Choroid plexus epithelial cell (primary cell): ENCODE measurements around the gene GRM1.
A peak's percentile ranks its signal among the peaks of the same experiment; 100 is the strongest.

Experiments
- DNase-seq: peaks from one replicate; pipeline ENCODE4 v3.0.0-alpha.2; 2010; ENCODE audit warnings: low read depth
- H3K4me3 ChIP-seq: 2 replicates; pipeline ENCODE4 v1.5.1; 2011; ENCODE audit warnings: low read depth, mild to moderate bottlenecking, control low read depth, low read length, moderate library complexity
- CTCF ChIP-seq: conservative IDR thresholded peaks from 2 replicates; pipeline ENCODE4 v1.5.1; 2011; ENCODE audit warnings: low read depth, mild to moderate bottlenecking, control low read depth, inconsistent platforms, low read length, moderate library complexity

The GRM1 gene

GRCh38 chr6:146028252-146028795 is 538 bp upstream of the GRM1 start:
- no peak for TF ChIP-seq CTCF
- peak overlapping the region; percentile 24 for H3K4me3 ChIP-seq
- DNase-seq = peak; percentile 67

DNA sequence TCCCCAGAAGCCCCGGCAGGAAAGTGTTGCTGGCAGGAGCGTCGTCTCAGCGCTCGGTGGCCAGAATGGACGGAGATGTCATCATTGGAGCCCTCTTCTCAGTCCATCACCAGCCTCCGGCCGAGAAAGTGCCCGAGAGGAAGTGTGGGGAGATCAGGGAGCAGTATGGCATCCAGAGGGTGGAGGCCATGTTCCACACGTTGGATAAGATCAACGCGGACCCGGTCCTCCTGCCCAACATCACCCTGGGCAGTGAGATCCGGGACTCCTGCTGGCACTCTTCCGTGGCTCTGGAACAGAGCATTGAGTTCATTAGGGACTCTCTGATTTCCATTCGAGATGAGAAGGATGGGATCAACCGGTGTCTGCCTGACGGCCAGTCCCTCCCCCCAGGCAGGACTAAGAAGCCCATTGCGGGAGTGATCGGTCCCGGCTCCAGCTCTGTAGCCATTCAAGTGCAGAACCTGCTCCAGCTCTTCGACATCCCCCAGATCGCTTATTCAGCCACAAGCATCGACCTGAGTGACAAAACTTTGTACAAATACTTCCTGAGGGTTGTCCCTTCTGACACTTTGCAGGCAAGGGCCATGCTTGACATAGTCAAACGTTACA is 817 bp downstream of the GRM1 start:
- no peak for TF ChIP-seq CTCF
- H3K4me3 ChIP-seq = no peak overlapping the region
- DNase-seq = no peak

GRCh38 chr6:146032387-146032786 is 3.5 kb downstream of the GRM1 start:
- DNase-seq = no peak
- no peak overlapping the region for H3K4me3 ChIP-seq
- no peak for TF ChIP-seq CTCF

DNA sequence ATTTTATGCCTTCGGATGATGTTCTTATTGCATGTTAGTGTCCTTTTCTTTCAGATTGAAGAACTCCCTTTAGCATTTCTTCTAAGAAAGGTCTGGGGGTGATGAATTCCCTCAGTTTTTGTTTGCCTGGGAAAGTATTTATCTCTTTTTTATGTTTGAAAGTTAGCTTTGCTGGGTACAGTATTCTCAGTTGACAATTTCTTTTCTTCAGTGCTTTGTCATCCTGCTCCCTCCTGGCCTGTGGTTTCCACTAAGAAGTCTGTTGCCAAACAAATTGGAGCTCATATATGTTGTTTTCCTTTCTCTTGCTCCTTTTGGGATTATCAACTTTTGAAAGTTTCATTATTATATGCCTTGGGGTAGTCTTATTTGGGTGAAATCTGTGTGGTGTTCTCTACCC is 11.5 kb downstream of the GRM1 start:
- TF ChIP-seq CTCF = no peak
- H3K4me3 ChIP-seq = no peak overlapping the region
- no peak for DNase-seq

DNA sequence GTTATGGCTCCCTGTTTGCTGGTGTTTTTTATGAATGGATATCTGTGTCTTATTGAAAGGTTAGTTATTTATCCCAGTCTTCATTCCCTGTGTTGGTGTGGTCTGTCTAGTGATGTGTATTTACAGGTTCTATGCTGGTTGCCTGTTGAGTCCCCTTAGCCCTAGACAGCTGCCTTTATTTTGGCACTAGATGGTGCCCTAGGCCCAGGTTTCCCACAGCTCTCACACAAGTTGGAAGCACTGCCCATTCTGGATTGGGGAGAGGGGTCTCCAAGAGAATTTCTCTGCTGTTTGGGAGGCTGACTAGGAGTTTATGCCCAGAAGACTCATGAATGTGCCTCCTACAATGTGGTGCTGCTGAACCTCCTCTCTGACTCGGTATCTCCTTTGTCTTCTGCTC is 12.4 kb downstream of the GRM1 start:
- peak; percentile 67 for TF ChIP-seq CTCF
- H3K4me3 ChIP-seq = no peak overlapping the region
- peak; percentile 49 for DNase-seq

DNA sequence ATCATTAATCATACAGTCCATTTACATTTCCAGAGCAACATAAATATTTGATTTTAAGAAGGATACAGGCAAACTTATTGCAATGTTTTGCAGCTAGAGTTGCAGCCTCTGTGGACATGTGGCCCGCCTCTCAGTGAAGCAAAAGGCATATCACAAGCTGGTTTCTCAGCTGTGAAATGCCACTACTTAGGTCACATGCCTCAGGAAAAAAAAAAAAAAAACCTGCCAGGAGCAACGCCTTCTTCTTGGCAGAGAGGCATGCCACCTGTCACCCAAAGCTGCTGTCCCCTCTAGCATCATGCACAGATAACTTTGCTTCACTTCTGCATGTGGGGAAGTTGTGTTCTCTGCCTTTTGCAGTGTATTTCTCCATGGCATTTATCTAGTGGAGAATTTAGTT is 18.5 kb downstream of the GRM1 start:
- no peak for TF ChIP-seq CTCF
- DNase-seq = no peak
- H3K4me3 ChIP-seq = no peak overlapping the region

- TF ChIP-seq CTCF = no peak
- DNase-seq = no peak
- no peak overlapping the region for H3K4me3 ChIP-seq
Measured at GRCh38 chr6:146050168-146050567, 21.3 kb downstream of the GRM1 start.
